Glutamatergic neuron (in vitro differentiated cells): ENCODE data around the gene SEMA3A. TPM values are rescaled to one million over a fixed set of nuclear protein-coding genes. Genes with fewer than 3 reads are reported as not detected.

Experiments used
- DNase-seq: peaks from one replicate; pipeline ENCODE4 v3.0.0; 2022
- H3K27ac Mint-ChIP-seq: one replicate; pipeline ENCODE4 v1.8.0; 2020; ENCODE audit warnings: mild to moderate bottlenecking, mixed read lengths, inconsistent platforms; ENCODE audit not compliant: unreplicated experiment
- H3K27me3 Mint-ChIP-seq: one replicate; pipeline ENCODE4 v1.8.0; 2020; ENCODE audit warnings: mild to moderate bottlenecking, moderate library complexity, mixed read lengths, inconsistent platforms; ENCODE audit not compliant: unreplicated experiment
- H3K36me3 Mint-ChIP-seq: one replicate; pipeline ENCODE4 v1.8.0; 2020; ENCODE audit warnings: mild to moderate bottlenecking, mixed read lengths, inconsistent platforms; ENCODE audit not compliant: unreplicated experiment
- H3K4me1 Mint-ChIP-seq: one replicate; pipeline ENCODE4 v1.8.0; 2020; ENCODE audit warnings: mild to moderate bottlenecking, low read depth, mixed read lengths, inconsistent platforms; ENCODE audit not compliant: unreplicated experiment
- H3K4me3 Mint-ChIP-seq: one replicate; pipeline ENCODE4 v1.8.0; 2020; ENCODE audit warnings: mild to moderate bottlenecking, mixed read lengths, inconsistent platforms; ENCODE audit not compliant: unreplicated experiment
- H3K9me3 Mint-ChIP-seq: one replicate; pipeline ENCODE4 v1.8.0; 2020; ENCODE audit warnings: mild to moderate bottlenecking, moderate library complexity, mixed read lengths, inconsistent platforms; ENCODE audit not compliant: unreplicated experiment
- CTCF ChIP-seq: fragments of 200-600 bp; sonication (generic); IDR thresholded peaks from one replicate; pipeline ENCODE4 v1.5.0; 2021; ENCODE audit not compliant: partially characterized antibody, unreplicated experiment
- total RNA-seq: library from RNA; stranded (reverse); fragmentation: NEBNext Ultra II Directional; extraction: Animal tissue kit (Norgen Biotek cat#: 25700); gene quantifications from one replicate; pipeline ENCODE4 v1.2.1, GENCODE V29; 2021; ENCODE audit not compliant: unreplicated experiment

Gene SEMA3A
- total RNA-seq, 1 donor from 2014 or later, result 16.3 TPM

GRCh38 chr7:84232646-84233045, 38.1 kb upstream of the SEMA3A start:
- Mint-ChIP-seq H3K9me3 (no peaks in the 10 kb centered on the region), H3K36me3 (no peaks in the 10 kb centered on the region), H3K4me3 (no peak overlapping the region), H3K4me1 (peaks cover 4% of the 10 kb centered on the region), H3K27ac (no peak overlapping the region), H3K27me3 (no peaks in the 10 kb centered on the region)
- TF ChIP-seq CTCF, result no peak
- no peak for DNase-seq

- TF ChIP-seq CTCF, result no peak
- Mint-ChIP-seq H3K27ac (no peak overlapping the region), H3K36me3 (no peaks in the 10 kb centered on the region), H3K4me3 (no peak overlapping the region), H3K27me3 (no peaks in the 10 kb centered on the region), H3K4me1 (peaks cover 4% of the 10 kb centered on the region), H3K9me3 (no peaks in the 10 kb centered on the region)
- DNase-seq, result no peak
These were observed 36.6 kb upstream of the SEMA3A start for GRCh38 chr7:84231157-84231556.

GRCh38 chr7:84230491-84230890, 35.9 kb upstream of the SEMA3A start:
- no peak overlapping the region for H3K27ac Mint-ChIP-seq
- DNase-seq, result no peak
- peaks cover 4% of the 10 kb centered on the region for H3K4me1 Mint-ChIP-seq
- H3K27me3 Mint-ChIP-seq, result no peaks in the 10 kb centered on the region
- H3K36me3 Mint-ChIP-seq, result no peaks in the 10 kb centered on the region
- no peaks in the 10 kb centered on the region for H3K9me3 Mint-ChIP-seq
- H3K4me3 Mint-ChIP-seq, result no peak overlapping the region
- TF ChIP-seq CTCF, result no peak

GRCh38 chr7:84228526-84228925, 33.9 kb upstream of the SEMA3A start:
- H3K27ac Mint-ChIP-seq, result no peak overlapping the region

GRCh38 chr7:84226759-84227158, 32.2 kb upstream of the SEMA3A start:
- no peak for TF ChIP-seq CTCF
- H3K36me3 Mint-ChIP-seq, result no peaks in the 10 kb centered on the region
- DNase-seq, result no peak
- H3K4me3 Mint-ChIP-seq, result no peak overlapping the region
- H3K27me3 Mint-ChIP-seq, result no peaks in the 10 kb centered on the region
- peaks cover 4% of the 10 kb centered on the region for H3K4me1 Mint-ChIP-seq
- no peak overlapping the region for H3K27ac Mint-ChIP-seq
- no peaks in the 10 kb centered on the region for H3K9me3 Mint-ChIP-seq

More at GRCh38 chr7:84228526-84228925, 33.9 kb upstream of the SEMA3A start:
- no peak for DNase-seq
- peaks cover 4% of the 10 kb centered on the region for H3K4me1 Mint-ChIP-seq
- TF ChIP-seq CTCF, result no peak
- no peaks in the 10 kb centered on the region for H3K36me3 Mint-ChIP-seq
- H3K27me3 Mint-ChIP-seq, result no peaks in the 10 kb centered on the region
- no peak overlapping the region for H3K4me3 Mint-ChIP-seq
- no peaks in the 10 kb centered on the region for H3K9me3 Mint-ChIP-seq
